T-cell (primary cell): ENCODE measurements around the gene ARSH. TPM values are rescaled to one million over a fixed set of nuclear protein-coding genes. Genes with fewer than 3 reads are reported as not detected.
"Not testable (repeated sequence)": the region's sequence is repeated elsewhere in the genome, so short reads cannot be mapped to it uniquely, and the experiment has no call there.

Experiments used
- ATAC-seq, 4 experiments: fragments of 200-7000 bp in 3 of 4; fragments of 150-1000 bp in 1 of 4; cut with Tn5 transposase; replicated peaks in 1 of 4; 1 replicate in 3 of 4; 2 replicates in 1 of 4; pipeline ENCODE4 v1.10.0; 2021; ENCODE audit warnings: moderate library complexity in 3 of 4, mild to moderate bottlenecking in 2 of 4, moderate number of reproducible peaks in 1 of 4
- CTCF ChIA-PET, 2 donors: fragments of 300-600 bp; sonication (Branson Sonifier 250); formaldehyde crosslinking; loops; one replicate each; lab custom pipeline; 2022; ENCODE audit warnings: antibody characterized with exemption in 2 of 2; lab: Charles Lee
- POLR2A ChIA-PET, 2 donors: fragments of 300-600 bp; sonication (Branson Sonifier 250); formaldehyde crosslinking; loops; one replicate each; lab custom pipeline; 2022; ENCODE audit warnings: antibody characterized with exemption in 2 of 2; lab: Charles Lee
- DNase-seq, 35 experiments: peaks; one replicate each; pipeline versions ENCODE4 v3.0.0 to v3.0.0-alpha.2; 2013 to 2023
- H3K27ac ChIP-seq: one replicate; pipeline ENCODE4 v1.5.1; 2013; ENCODE audit warnings: low read length
- H3K27me3 ChIP-seq, 2 experiments: replicated peaks in 1 of 2; 1 replicate in 1 of 2; 2 replicates in 1 of 2; pipeline versions ENCODE4 v1.6.1 to v1.7.0; 2013; ENCODE audit warnings: low read length in 1 of 2, mixed read lengths in 1 of 2; ENCODE audit not compliant: control insufficient read depth in 2 of 2, insufficient read depth in 2 of 2; ENCODE audit errors: extremely low read depth in 1 of 2
- H3K36me3 ChIP-seq, 2 donors: 1 replicate in 1 of 2; 2 replicates in 1 of 2; pipeline versions ENCODE4 v1.6.1 to v1.7.0; 2013; ENCODE audit warnings: low read length in 1 of 2; ENCODE audit not compliant: control insufficient read depth in 2 of 2, insufficient read depth in 1 of 2; ENCODE audit errors: extremely low read depth in 1 of 2
- H3K4me1 ChIP-seq, 2 experiments: 1 replicate in 1 of 2; 2 replicates in 1 of 2; pipeline versions ENCODE4 v1.6.1 to v1.7.0; 2013; ENCODE audit warnings: low read length in 2 of 2, mixed read lengths in 1 of 2; ENCODE audit not compliant: insufficient read depth in 2 of 2, control insufficient read depth in 1 of 2; ENCODE audit errors: extremely low read depth in 1 of 2
- H3K4me3 ChIP-seq, 2 donors: 1 replicate in 1 of 2; 2 replicates in 1 of 2; pipeline versions ENCODE4 v1.5.1 to v1.7.0; 2013; ENCODE audit warnings: mild to moderate bottlenecking in 2 of 2, low read length in 1 of 2, moderate library complexity in 1 of 2; ENCODE audit not compliant: control insufficient read depth in 1 of 2; ENCODE audit errors: extremely low read depth in 1 of 2
- H3K9me3 ChIP-seq: 2 replicates; pipeline ENCODE4 v1.7.0; 2013
- H3K27ac Mint-ChIP-seq, 2 donors: one replicate each; pipeline ENCODE4 v1.8.0; 2020 to 2021; ENCODE audit warnings: mild to moderate bottlenecking in 2 of 2, mixed read lengths in 2 of 2
- H3K27me3 Mint-ChIP-seq, 2 donors: one replicate each; pipeline ENCODE4 v1.8.0; 2021 to 2022; ENCODE audit warnings: mixed read lengths in 2 of 2
- H3K36me3 Mint-ChIP-seq: one replicate; pipeline ENCODE4 v1.8.0; 2021; ENCODE audit warnings: mixed read lengths
- H3K4me1 Mint-ChIP-seq, 3 donors: one replicate each; pipeline ENCODE4 v1.8.0; 2020 to 2022; ENCODE audit warnings: mixed read lengths in 3 of 3, mild to moderate bottlenecking in 1 of 3
- H3K4me3 Mint-ChIP-seq, 3 donors: one replicate each; pipeline ENCODE4 v1.8.0; 2020 to 2022; ENCODE audit warnings: mild to moderate bottlenecking in 3 of 3, mixed read lengths in 3 of 3, moderate library complexity in 3 of 3
- H3K9me3 Mint-ChIP-seq, 3 donors: one replicate each; pipeline ENCODE4 v1.8.0; 2020 to 2022; ENCODE audit warnings: mixed read lengths in 3 of 3
- WGBS: methylation state at CpG from one replicate; pipeline ENCODE4 v1.1.5; 2013; ENCODE audit warnings: missing lambda C conversion rate; ENCODE audit not compliant: insufficient coverage; 5-methylcytosine and 5-hydroxymethylcytosine counted together
- total RNA-seq, 35 experiments: library from RNA in 6 of 35; stranded (reverse) in 6 of 35; fragments of 120-200 nt in 1 of 35; gene quantifications; one replicate each; pipeline versions ENCODE4 v1.2.1 to v1.2.4 and lab custom pipeline; 2013 to 2026

ARSH gene
- total RNA-seq, 5 donors from 2014 or later (not counting 1 experiment from before 2014, with no cell fraction given) = not detected

GRCh38 chrX:2974961-2975360 is 31.4 kb upstream of the ARSH start:
- no peak overlapping the region for H3K4me3 Mint-ChIP-seq
- peaks cover 0 to 9% of the 10 kb centered on the region in 2 experiments for H3K27me3 ChIP-seq
- ChIA-PET CTCF (no interaction called here), POLR2A (no interaction called here)
- no CpG with 5 or more reads among the region's 1 CpG for WGBS
- ATAC-seq (no peak), DNase-seq (no peak)
- no peaks in the 10 kb centered on the region for H3K9me3 ChIP-seq
- H3K36me3 ChIP-seq = no peaks in the 10 kb centered on the region
- H3K9me3 Mint-ChIP-seq = peaks cover 0 to under 1% (median under 1%) of the 10 kb centered on the region in 3 donors
- no peaks in the 10 kb centered on the region for H3K4me1 ChIP-seq
- no peaks in the 10 kb centered on the region for H3K4me1 Mint-ChIP-seq
- H3K27ac ChIP-seq = no peak overlapping the region
- H3K4me3 ChIP-seq = no peak overlapping the region
- H3K36me3 Mint-ChIP-seq = no peaks in the 10 kb centered on the region
- no peak overlapping the region for H3K27ac Mint-ChIP-seq
- H3K27me3 Mint-ChIP-seq = peaks cover 2 to 14% of the 10 kb centered on the region in 2 donors

GRCh38 chrX:2978639-2979038 is 27.7 kb upstream of the ARSH start:
- H3K9me3 Mint-ChIP-seq, H3K4me3 ChIP-seq, CTCF ChIA-PET, H3K27ac ChIP-seq, H3K27me3 ChIP-seq, H3K4me3 Mint-ChIP-seq, H3K4me1 ChIP-seq, H3K27me3 Mint-ChIP-seq, H3K36me3 Mint-ChIP-seq, H3K36me3 ChIP-seq, H3K27ac Mint-ChIP-seq, POLR2A ChIA-PET, DNase-seq, H3K4me1 Mint-ChIP-seq, H3K9me3 ChIP-seq, ATAC-seq: not testable (repeated sequence)
- WGBS = no CpG with 5 or more reads among the region's 4 CpGs

GRCh38 chrX:2984342-2984741 is 22.0 kb upstream of the ARSH start:
- ChIA-PET CTCF (interaction anchor here in 1 of 2 donors (0.5 kb wide), 1 partner anchor 33 kb away, joined by 4 read pairs; no protein-coding TSS in a partner anchor), POLR2A (no interaction called here)
- H3K27me3 ChIP-seq = no peaks in the 10 kb centered on the region
- Mint-ChIP-seq H3K9me3 (peaks cover 0 to 9% (median 8%) of the 10 kb centered on the region in 3 donors), H3K27ac (no peak overlapping the region), H3K36me3 (no peaks in the 10 kb centered on the region), H3K4me1 (no peaks in the 10 kb centered on the region), H3K27me3 (peaks cover 5 to 17% of the 10 kb centered on the region in 2 donors), H3K4me3 (no peak overlapping the region)
- no peak overlapping the region for H3K4me3 ChIP-seq
- no peaks in the 10 kb centered on the region for H3K36me3 ChIP-seq
- ATAC-seq (no peak), DNase-seq (no peak)
- no peaks in the 10 kb centered on the region for H3K4me1 ChIP-seq
- no peaks in the 10 kb centered on the region for H3K9me3 ChIP-seq
- H3K27ac ChIP-seq = no peak overlapping the region
- WGBS = 100% methylated on average over 1 of the region's 4 CpGs

- no peak for DNase-seq
- H3K27ac Mint-ChIP-seq = no peak overlapping the region
- H3K4me3 Mint-ChIP-seq = no peak overlapping the region
- H3K4me1 ChIP-seq = no peaks in the 10 kb centered on the region
- POLR2A ChIA-PET = no interaction called here
- WGBS = no CpG with 5 or more reads among the region's 2 CpGs
- H3K4me1 Mint-ChIP-seq = no peaks in the 10 kb centered on the region
- ATAC-seq = no peak
- no peaks in the 10 kb centered on the region for H3K36me3 Mint-ChIP-seq
- peaks cover 0 to 3% (median 0%) of the 10 kb centered on the region in 3 donors for H3K9me3 Mint-ChIP-seq
- no peaks in the 10 kb centered on the region for H3K36me3 ChIP-seq
- CTCF ChIA-PET = no interaction called here
- no peaks in the 10 kb centered on the region for H3K27me3 ChIP-seq
- no peaks in the 10 kb centered on the region for H3K9me3 ChIP-seq
- no peak overlapping the region for H3K27ac ChIP-seq
- H3K4me3 ChIP-seq = no peak overlapping the region
- H3K27me3 Mint-ChIP-seq = peaks cover 7 to 18% of the 10 kb centered on the region in 2 donors
Measured at GRCh38 chrX:2989565-2989964, 16.8 kb upstream of the ARSH start.

GRCh38 chrX:3010532-3010931 is 4.2 kb downstream of the ARSH start:
- H3K4me3 ChIP-seq = no peak overlapping the region
- WGBS = no CpG with 5 or more reads among the region's 2 CpGs
- Mint-ChIP-seq H3K36me3 (no peaks in the 10 kb centered on the region), H3K4me3 (no peak overlapping the region), H3K9me3 (peaks cover 10 to 24% (median 15%) of the 10 kb centered on the region in 3 donors), H3K27me3 (peaks cover 0 to 20% of the 10 kb centered on the region in 2 donors), H3K4me1 (no peaks in the 10 kb centered on the region), H3K27ac (no peak overlapping the region)
- no peaks in the 10 kb centered on the region for H3K27me3 ChIP-seq
- ATAC-seq = no peak
- H3K27ac ChIP-seq = no peak overlapping the region
- no peak for DNase-seq
- H3K9me3 ChIP-seq = no peaks in the 10 kb centered on the region
- CTCF ChIA-PET = no interaction called here
- no peaks in the 10 kb centered on the region for H3K36me3 ChIP-seq
- POLR2A ChIA-PET = no interaction called here
- no peaks in the 10 kb centered on the region for H3K4me1 ChIP-seq

- ATAC-seq = no peak
- Histone ChIP-seq H3K27me3 (no peaks in the 10 kb centered on the region), H3K4me3 (no peak overlapping the region), H3K27ac (no peak overlapping the region), H3K36me3 (no peaks in the 10 kb centered on the region), H3K9me3 (no peaks in the 10 kb centered on the region), H3K4me1 (no peaks in the 10 kb centered on the region)
- Mint-ChIP-seq H3K4me3 (no peak overlapping the region), H3K9me3 (peaks cover 6 to 11% (median 9%) of the 10 kb centered on the region in 3 donors), H3K27ac (no peak overlapping the region), H3K27me3 (peaks cover 2 to 13% of the 10 kb centered on the region in 2 donors), H3K4me1 (no peaks in the 10 kb centered on the region), H3K36me3 (no peaks in the 10 kb centered on the region)
- POLR2A ChIA-PET = no interaction called here
- no peak for DNase-seq
- CTCF ChIA-PET = no interaction called here
Measured at GRCh38 chrX:3017492-3017891, 11.1 kb downstream of the ARSH start.

GRCh38 chrX:3024176-3024575 is 17.8 kb downstream of the ARSH start:
- ChIA-PET CTCF (interaction anchor here in 1 of 2 donors (0.6 kb wide), 1 partner anchor 755 kb away, joined by 5 read pairs; no protein-coding TSS in a partner anchor), POLR2A (no interaction called here)
- no peaks in the 10 kb centered on the region for H3K9me3 Mint-ChIP-seq

More at GRCh38 chrX:3024176-3024575, 17.8 kb downstream of the ARSH start:
- 20% methylated on average over 1 of the region's 8 CpGs for WGBS
- Mint-ChIP-seq H3K36me3 (no peaks in the 10 kb centered on the region), H3K4me3 (no peak overlapping the region), H3K27me3 (peaks cover 3 to 6% of the 10 kb centered on the region in 2 donors), H3K27ac (no peak overlapping the region), H3K4me1 (peaks cover 0 to 2% (median 0%) of the 10 kb centered on the region in 3 donors)
- no peak for DNase-seq
- Histone ChIP-seq H3K4me1 (no peaks in the 10 kb centered on the region), H3K27me3 (peaks cover 0 to 2% of the 10 kb centered on the region in 2 experiments), H3K9me3 (no peaks in the 10 kb centered on the region), H3K36me3 (no peaks in the 10 kb centered on the region), H3K27ac (no peak overlapping the region), H3K4me3 (no peak overlapping the region)
- ATAC-seq = no peak
